Chondrocyte (in vitro differentiated cells): ENCODE data around the gene MYMK. TPM values are rescaled to one million over a fixed set of nuclear protein-coding genes. Genes with fewer than 3 reads are reported as not detected.

Experiments used
- DNase-seq: peaks from one replicate; pipeline ENCODE4 v3.0.0; 2021; ENCODE audit warnings: mixed read lengths, low spot score
- H3K27ac Mint-ChIP-seq: one replicate; pipeline ENCODE4 v1.8.0; 2021; ENCODE audit warnings: mild to moderate bottlenecking, moderate library complexity, mixed read lengths; ENCODE audit not compliant: unreplicated experiment
- H3K27me3 Mint-ChIP-seq: 2 replicates; pipeline ENCODE4 v1.8.0; 2021; ENCODE audit warnings: low read depth, mixed read lengths
- H3K36me3 Mint-ChIP-seq: 2 replicates; pipeline ENCODE4 v1.8.0; 2021; ENCODE audit warnings: low read depth, mixed read lengths
- H3K4me1 Mint-ChIP-seq: 2 replicates; pipeline ENCODE4 v1.8.0; 2021; ENCODE audit warnings: low read depth, mild to moderate bottlenecking, mixed read lengths
- H3K4me3 Mint-ChIP-seq: one replicate; pipeline ENCODE4 v1.8.0; 2021; ENCODE audit warnings: mild to moderate bottlenecking, moderate library complexity, mixed read lengths; ENCODE audit not compliant: unreplicated experiment
- H3K9me3 Mint-ChIP-seq: 2 replicates; pipeline ENCODE4 v1.8.0; 2021; ENCODE audit warnings: low read depth, mixed read lengths
- CTCF ChIP-seq: fragments of 200-600 bp; sonication (generic); IDR thresholded peaks from 2 replicates; pipeline ENCODE4 v1.5.0; 2021; ENCODE audit warnings: antibody characterized with exemption, mild to moderate bottlenecking, moderate library complexity
- total RNA-seq: library from RNA; stranded (reverse); gene quantifications from 3 replicates; pipeline ENCODE4 v1.2.1, GENCODE V29; 2021

Gene MYMK
- total RNA-seq, 1 donor from 2014 or later = not detected

GRCh38 chr9:133524146-133524545, 613 bp downstream of the MYMK start:
- H3K27me3 Mint-ChIP-seq = peaks cover 6% of the 10 kb centered on the region
- no peaks in the 10 kb centered on the region for H3K36me3 Mint-ChIP-seq
- DNase-seq = no peak
- no peaks in the 10 kb centered on the region for H3K9me3 Mint-ChIP-seq
- no peak overlapping the region for H3K27ac Mint-ChIP-seq
- H3K4me3 Mint-ChIP-seq = no peak overlapping the region
- no peak for TF ChIP-seq CTCF
- H3K4me1 Mint-ChIP-seq = peaks cover 25% of the 10 kb centered on the region

GRCh38 chr9:133523106-133523505, 1.7 kb downstream of the MYMK start:
- DNase-seq = no peak
- no peak overlapping the region for H3K4me3 Mint-ChIP-seq
- no peak overlapping the region for H3K27ac Mint-ChIP-seq
- no peaks in the 10 kb centered on the region for H3K36me3 Mint-ChIP-seq
- peaks cover 6% of the 10 kb centered on the region for H3K27me3 Mint-ChIP-seq
- no peak for TF ChIP-seq CTCF
- peaks cover 23% of the 10 kb centered on the region for H3K4me1 Mint-ChIP-seq
- no peaks in the 10 kb centered on the region for H3K9me3 Mint-ChIP-seq

- no peaks in the 10 kb centered on the region for H3K9me3 Mint-ChIP-seq
- no peak for TF ChIP-seq CTCF
- H3K4me1 Mint-ChIP-seq = peaks cover 16% of the 10 kb centered on the region
- no peak overlapping the region for H3K4me3 Mint-ChIP-seq
- peaks cover 6% of the 10 kb centered on the region for H3K27me3 Mint-ChIP-seq
- no peak for DNase-seq
- no peaks in the 10 kb centered on the region for H3K36me3 Mint-ChIP-seq
- H3K27ac Mint-ChIP-seq = no peak overlapping the region
Measured at GRCh38 chr9:133522073-133522910, 2.5 kb downstream of the MYMK start.

- no peak overlapping the region for H3K27ac Mint-ChIP-seq
- H3K27me3 Mint-ChIP-seq = peaks cover 6% of the 10 kb centered on the region
- DNase-seq = no peak
Measured at GRCh38 chr9:133521122-133522072, 3.4 kb downstream of the MYMK start.

More at GRCh38 chr9:133521122-133522072, 3.4 kb downstream of the MYMK start:
- Mint-ChIP-seq H3K9me3 (no peaks in the 10 kb centered on the region), H3K36me3 (no peaks in the 10 kb centered on the region), H3K4me1 (peaks cover 7% of the 10 kb centered on the region), H3K4me3 (no peak overlapping the region)
- TF ChIP-seq CTCF = no peak
